GM23338 (cell line): ENCODE results near the gene GUCY2F. TPM values are rescaled to one million over a fixed set of nuclear protein-coding genes. Genes with fewer than 3 reads are reported as not detected.

Experiments used
- ATAC-seq: fragments of 200-7000 bp; cut with Tn5 transposase; 3 replicates; pipeline ENCODE4 v1.9.1; 2020
- DNase-seq: peaks from one replicate; pipeline ENCODE4 v3.0.0-alpha.2; 2015; ENCODE audit warnings: low spot score
- H2AFZ ChIP-seq: fragments of 200-600 bp; sonication (generic); 2 replicates; pipeline ENCODE4 v1.8.0; 2016; ENCODE audit warnings: antibody characterized with exemption, mild to moderate bottlenecking, moderate library complexity
- H3F3A ChIP-seq: fragments of 200-600 bp; sonication (generic); replicated peaks from 2 replicates; pipeline ENCODE4 v1.8.0; 2017; ENCODE audit warnings: antibody characterized with exemption, mixed run types, low read depth
- H3K27ac ChIP-seq: fragments of 200-600 bp; sonication (generic); 2 replicates; pipeline ENCODE4 v1.6.1; 2016; ENCODE audit warnings: low read depth
- H3K27me3 ChIP-seq: fragments of 200-600 bp; sonication (generic); 2 replicates; pipeline ENCODE4 v1.8.0; 2016; ENCODE audit warnings: mild to moderate bottlenecking, mixed run types, moderate library complexity; ENCODE audit not compliant: insufficient read depth
- H3K36me3 ChIP-seq: fragments of 200-600 bp; sonication (generic); 2 replicates; pipeline ENCODE4 v1.8.0; 2016; ENCODE audit warnings: mild to moderate bottlenecking; ENCODE audit not compliant: insufficient read depth
- H3K4me1 ChIP-seq: fragments of 200-600 bp; sonication (generic); 2 replicates; pipeline ENCODE4 v1.8.0; 2016; ENCODE audit warnings: mild to moderate bottlenecking, moderate library complexity; ENCODE audit not compliant: insufficient read depth
- H3K4me2 ChIP-seq: fragments of 200-600 bp; sonication (generic); 2 replicates; pipeline ENCODE4 v1.7.1; 2017; ENCODE audit warnings: mixed run types
- H3K4me3 ChIP-seq: fragments of 200-600 bp; sonication (generic); 2 replicates; pipeline ENCODE4 v1.6.1; 2016; ENCODE audit warnings: mixed run types
- H3K79me2 ChIP-seq: fragments of 200-600 bp; sonication (generic); replicated peaks from 2 replicates; pipeline ENCODE4 v1.8.0; 2017; ENCODE audit warnings: mild to moderate bottlenecking; ENCODE audit not compliant: insufficient read depth
- H3K9me2 ChIP-seq: fragments of 200-600 bp; sonication (generic); 2 replicates; pipeline ENCODE4 v1.8.0; 2017; ENCODE audit not compliant: insufficient read depth
- H4K20me1 ChIP-seq: fragments of 200-600 bp; sonication (generic); replicated peaks from 2 replicates; pipeline ENCODE4 v1.8.0; 2017; ENCODE audit warnings: mild to moderate bottlenecking; ENCODE audit not compliant: insufficient read depth
- H3K27ac Mint-ChIP-seq: 2 replicates; pipeline ENCODE4 v1.8.0; 2020; ENCODE audit warnings: inconsistent platforms, mild to moderate bottlenecking, moderate library complexity, mixed read lengths
- H3K27me3 Mint-ChIP-seq: 3 replicates; pipeline ENCODE4 v1.8.0; 2022; ENCODE audit warnings: low read depth, mild to moderate bottlenecking, moderate library complexity, mixed read lengths, inconsistent platforms; ENCODE audit not compliant: insufficient read depth, poor library complexity
- H3K36me3 Mint-ChIP-seq: 3 replicates; pipeline ENCODE4 v1.8.0; 2021; ENCODE audit warnings: low read depth, mild to moderate bottlenecking, inconsistent platforms, moderate library complexity, mixed read lengths
- H3K4me1 Mint-ChIP-seq: 3 replicates; pipeline ENCODE4 v1.8.0; 2020; ENCODE audit warnings: mild to moderate bottlenecking, inconsistent platforms, mixed read lengths
- H3K4me3 Mint-ChIP-seq: 3 replicates; pipeline ENCODE4 v1.8.0; 2021; ENCODE audit warnings: moderate library complexity, mild to moderate bottlenecking, inconsistent platforms, mixed read lengths
- H3K9me3 Mint-ChIP-seq: 3 replicates; pipeline ENCODE4 v1.8.0; 2020; ENCODE audit warnings: moderate library complexity, mild to moderate bottlenecking, inconsistent platforms, mixed read lengths
- CREB1 ChIP-seq: fragments of 250-450 bp; sonication (Bioruptor Pico); IDR thresholded peaks from 2 replicates; pipeline ENCODE4 v1.5.0; 2020; ENCODE audit warnings: low read depth, mild to moderate bottlenecking, moderate library complexity
- CTCF ChIP-seq, 2 experiments: fragments of 200-600 bp in 1 of 2; sonication (generic) in 1 of 2; conservative IDR thresholded peaks; 2 replicates each; pipeline versions ENCODE4 v1.5.1 to v1.6.1; 2016 to 2017; ENCODE audit warnings: antibody characterized with exemption in 2 of 2, low read depth in 2 of 2, mild to moderate bottlenecking in 2 of 2, moderate library complexity in 1 of 2
- ETS1 ChIP-seq: IDR thresholded peaks from 2 replicates; pipeline ENCODE4 v1.6.1; 2016; ENCODE audit warnings: antibody characterized with exemption
- EZH2 ChIP-seq: fragments of 200-600 bp; sonication (generic); IDR thresholded peaks from one replicate; pipeline ENCODE4 v1.8.0; 2017; ENCODE audit warnings: antibody characterized with exemption, mild to moderate bottlenecking, low read depth; ENCODE audit not compliant: unreplicated experiment
- EZH2phosphoT487 ChIP-seq: fragments of 200-600 bp; sonication (generic); IDR thresholded peaks from one replicate; pipeline ENCODE4 v1.8.1; 2018; ENCODE audit warnings: antibody characterized with exemption; ENCODE audit not compliant: unreplicated experiment
- JUNB ChIP-seq: IDR thresholded peaks from one replicate; pipeline ENCODE4 v1.6.1; 2016; ENCODE audit warnings: antibody characterized with exemption; ENCODE audit not compliant: unreplicated experiment
- NANOG ChIP-seq: IDR thresholded peaks from 2 replicates; pipeline ENCODE4 v1.6.1; 2016; ENCODE audit warnings: antibody characterized with exemption, borderline replicate concordance
- POLR2AphosphoS5 ChIP-seq: IDR thresholded peaks from 2 replicates; pipeline ENCODE4 v1.6.1; 2016; ENCODE audit warnings: antibody characterized with exemption, low read depth
- REST ChIP-seq: IDR thresholded peaks from one replicate; pipeline ENCODE4 v1.6.1; 2018; ENCODE audit warnings: antibody characterized with exemption; ENCODE audit not compliant: unreplicated experiment
- STAT1 ChIP-seq: IDR thresholded peaks from one replicate; pipeline ENCODE4 v1.6.1; 2016; ENCODE audit warnings: antibody characterized with exemption; ENCODE audit not compliant: unreplicated experiment
- ZNF114 ChIP-seq: fragments of 250-450 bp; sonication (Bioruptor Pico); IDR thresholded peaks from 2 replicates; pipeline ENCODE4 v1.5.0; 2020; ENCODE audit warnings: mild to moderate bottlenecking, moderate library complexity
- ZNF331 ChIP-seq: fragments of 250-450 bp; sonication (Bioruptor Pico); IDR thresholded peaks from 2 replicates; pipeline ENCODE4 v1.5.0; 2020; ENCODE audit warnings: low read depth, mild to moderate bottlenecking, moderate library complexity
- ZNF462 ChIP-seq: fragments of 250-450 bp; sonication (Bioruptor Pico); IDR thresholded peaks from 2 replicates; pipeline ENCODE4 v1.5.0; 2020; ENCODE audit warnings: mild to moderate bottlenecking, moderate library complexity
- polyA plus RNA-seq: library from polyadenylated mRNA; unstranded; fragments of >200 nt; fragmentation: Nextera tagmentation; extraction: Ambion mirVana; gene quantifications from 2 replicates; pipeline ENCODE4 v1.2.1, GENCODE V29; 2016
- total RNA-seq: library from RNA; depleted of rRNA; stranded (reverse); fragments of >200 nt; shearing (Covaris generic); gene quantifications from 2 replicates; pipeline ENCODE4 v1.2.3, GENCODE V29; 2014

Gene GUCY2F
- total and polyA plus RNA-seq, 2 experiments from 2014 or later, result 0.06 to 0.10 TPM

GRCh38 chrX:109347632-109348031, 134.3 kb downstream of the GUCY2F start:
- Histone ChIP-seq H3K4me3 (no peak overlapping the region), H3K4me2 (no peak overlapping the region), H3K4me1 (no peaks in the 10 kb centered on the region), H3K36me3 (no peaks in the 10 kb centered on the region), H3F3A (no peaks in the 10 kb centered on the region), H4K20me1 (no peaks in the 10 kb centered on the region), H3K27me3 (no peaks in the 10 kb centered on the region), H3K79me2 (no peaks in the 10 kb centered on the region), H3K9me2 (no peaks in the 10 kb centered on the region), H3K27ac (no peak overlapping the region), H2AFZ (no peak overlapping the region)
- DNase-seq (peak; percentile 9), ATAC-seq (no peak)
- Mint-ChIP-seq H3K27me3 (no peaks in the 10 kb centered on the region), H3K36me3 (no peaks in the 10 kb centered on the region), H3K4me3 (no peak overlapping the region), H3K27ac (no peak overlapping the region), H3K4me1 (no peaks in the 10 kb centered on the region), H3K9me3 (no peaks in the 10 kb centered on the region)
- TF ChIP-seq REST (no peak), EZH2phosphoT487 (no peak), ZNF462 (CRISPR knock-in tag) (no peak), ZNF331 (CRISPR knock-in tag) (no peak), ZNF114 (CRISPR knock-in tag) (no peak), NANOG (no peak), EZH2 (no peak), ETS1 (no peak), CREB1 (CRISPR knock-in tag) (no peak), STAT1 (no peak), JUNB (no peak), CTCF (conservative IDR thresholded peaks at IDR 0.05; ENCODE audit: low read depth in 2 of 2) (no peak), POLR2AphosphoS5 (no peak)
